Neural cell (in vitro differentiated cells): Measurements from ENCODE around the gene OTOA. TPM values are rescaled to one million over a fixed set of nuclear protein-coding genes. Genes with fewer than 3 reads are reported as not detected.
"Not testable (repeated sequence)": the region's sequence is repeated elsewhere in the genome, so short reads cannot be mapped to it uniquely, and the experiment has no call there.

Experiments used
- H2AFZ ChIP-seq: fragments of 200-600, 300-800 bp; sonication (generic), shearing (Covaris generic); 2 replicates; pipeline ENCODE4 v1.6.0; 2014; ENCODE audit warnings: low read depth, mild to moderate bottlenecking, antibody characterized with exemption, low read length, moderate library complexity
- H3F3A ChIP-seq: fragments of 200-600 bp; shearing (Covaris generic); 2 replicates; pipeline ENCODE4 v1.6.1; 2016; ENCODE audit warnings: mild to moderate bottlenecking, moderate library complexity, mixed read lengths, antibody characterized with exemption, low read length; ENCODE audit not compliant: insufficient read depth, poor library complexity, severe bottlenecking
- H3K27ac ChIP-seq: fragments of 200-600, 300-800 bp; sonication (generic), shearing (Covaris generic); 2 replicates; pipeline ENCODE4 v1.5.1; 2014; ENCODE audit warnings: mild to moderate bottlenecking, low read length, moderate library complexity
- H3K27me3 ChIP-seq: fragments of 300-800, 200-600 bp; sonication (generic), shearing (Covaris generic); 2 replicates; pipeline ENCODE4 v1.6.0; 2014; ENCODE audit warnings: mild to moderate bottlenecking, low read depth, low read length, moderate library complexity; ENCODE audit not compliant: insufficient read depth
- H3K36me3 ChIP-seq: fragments of 300-800, 200-600 bp; sonication (generic), shearing (Covaris generic); 2 replicates; pipeline ENCODE4 v1.5.1; 2014; ENCODE audit warnings: mild to moderate bottlenecking, antibody characterized with exemption, low read length, moderate library complexity; ENCODE audit not compliant: insufficient read depth
- H3K4me2 ChIP-seq: fragments of 300-800, 200-600 bp; sonication (generic), shearing (Covaris generic); 2 replicates; pipeline ENCODE4 v1.6.0; 2014; ENCODE audit warnings: mild to moderate bottlenecking, low read length
- H3K4me3 ChIP-seq: fragments of 300-800, 200-600 bp; sonication (generic), shearing (Covaris generic); 2 replicates; pipeline ENCODE4 v1.5.1; 2014; ENCODE audit warnings: mild to moderate bottlenecking, low read length, moderate library complexity
- H3K79me2 ChIP-seq: fragments of 200-600 bp; shearing (Covaris generic); replicated peaks from 2 replicates; pipeline ENCODE4 v1.6.0; 2014; ENCODE audit warnings: mild to moderate bottlenecking, low read length, moderate library complexity; ENCODE audit not compliant: insufficient read depth
- H3K9ac ChIP-seq: fragments of 300-800, 200-600 bp; sonication (generic), shearing (Covaris generic); 2 replicates; pipeline ENCODE4 v1.6.1; 2016; ENCODE audit warnings: mild to moderate bottlenecking, low read length, mixed read lengths
- H3K9me2 ChIP-seq: fragments of 200-600 bp; shearing (Covaris generic); 2 replicates; pipeline ENCODE4 v1.6.1; 2016; ENCODE audit warnings: mild to moderate bottlenecking, low read length, mixed read lengths; ENCODE audit not compliant: insufficient read depth
- H3K9me3 ChIP-seq: fragments of 200-600, 300-800 bp; sonication (generic), shearing (Covaris generic); 2 replicates; pipeline ENCODE4 v1.6.1; 2016; ENCODE audit warnings: mild to moderate bottlenecking, mixed run types, low read length, moderate library complexity, mixed read lengths
- H4K20me1 ChIP-seq: fragments of 200-600 bp; shearing (Covaris generic); 2 replicates; pipeline ENCODE4 v1.6.1; 2016; ENCODE audit warnings: mild to moderate bottlenecking, mixed run types; ENCODE audit not compliant: insufficient read depth
- CTCF ChIP-seq: fragments of 450-650 bp; IDR thresholded peaks from 2 replicates; pipeline ENCODE4 v1.5.1; 2014; ENCODE audit warnings: antibody characterized with exemption, mild to moderate bottlenecking, moderate library complexity; ENCODE audit not compliant: poor library complexity, severe bottlenecking
- EP300 ChIP-seq: fragments of 450-650 bp; conservative IDR thresholded peaks from 2 replicates; pipeline ENCODE4 v1.6.1; 2014; ENCODE audit warnings: antibody characterized with exemption, mild to moderate bottlenecking, moderate library complexity; ENCODE audit not compliant: poor library complexity, severe bottlenecking
- EZH2 ChIP-seq: fragments of 200-600, 300-800 bp; shearing (Covaris generic), sonication (generic); IDR thresholded peaks from 2 replicates; pipeline ENCODE4 v1.6.1; 2014; ENCODE audit warnings: antibody characterized with exemption, low read length, borderline replicate concordance, mild to moderate bottlenecking; ENCODE audit not compliant: insufficient read depth, poor library complexity, severe bottlenecking
- POLR2AphosphoS5 ChIP-seq: IDR thresholded peaks from 2 replicates; pipeline ENCODE4 v1.6.1; 2012
- RAD21 ChIP-seq: fragments of 450-650 bp; conservative IDR thresholded peaks from 2 replicates; pipeline ENCODE4 v1.6.1; 2014; ENCODE audit warnings: antibody characterized with exemption, mild to moderate bottlenecking, moderate library complexity
- REST ChIP-seq: IDR thresholded peaks from 2 replicates; pipeline ENCODE4 v1.6.1; 2012; ENCODE audit warnings: borderline replicate concordance
- SMC3 ChIP-seq: fragments of 450-650 bp; conservative IDR thresholded peaks from 2 replicates; pipeline ENCODE4 v1.6.1; 2014; ENCODE audit warnings: antibody characterized with exemption, mild to moderate bottlenecking, moderate library complexity; ENCODE audit not compliant: poor library complexity
- TAF1 ChIP-seq: IDR thresholded peaks from 2 replicates; pipeline ENCODE4 v1.6.1; 2012; ENCODE audit warnings: low read depth
- polyA plus RNA-seq: library from polyadenylated mRNA; depleted of rRNA; stranded (reverse); fragments of >200 nt; gene quantifications from 2 replicates; pipeline ENCODE4 v1.2.3, GENCODE V29; 2014

The OTOA gene
- polyA plus RNA-seq, 1 donor from 2014 or later = 0.12 TPM

GRCh38 chr16:21710938-21711337 lies 47.2 kb downstream of the OTOA start:
- TF ChIP-seq POLR2AphosphoS5 (no peak), TAF1 (no peak), EZH2 (no peak), CTCF (no peak), EP300 (no peak), SMC3 (no peak), REST (no peak), RAD21 (no peak)
- Histone ChIP-seq H3K36me3 (no peaks in the 10 kb centered on the region), H3K79me2 (no peaks in the 10 kb centered on the region), H3K27ac (no peak overlapping the region), H3K27me3 (no peaks in the 10 kb centered on the region), H3K9me2 (no peaks in the 10 kb centered on the region), H3K9ac (no peak overlapping the region), H3K4me3 (no peak overlapping the region), H3K9me3 (no peaks in the 10 kb centered on the region), H4K20me1 (no peaks in the 10 kb centered on the region), H2AFZ (no peak overlapping the region), H3F3A (no peaks in the 10 kb centered on the region), H3K4me2 (no peak overlapping the region)

- no peaks in the 10 kb centered on the region for H4K20me1 ChIP-seq
- no peaks in the 10 kb centered on the region for H3K79me2 ChIP-seq
- no peaks in the 10 kb centered on the region for H3K27me3 ChIP-seq
- no peaks in the 10 kb centered on the region for H3K36me3 ChIP-seq
- H3K9ac ChIP-seq = no peak overlapping the region
- no peaks in the 10 kb centered on the region for H3K9me2 ChIP-seq
- H3K4me3 ChIP-seq = no peak overlapping the region
- no peak overlapping the region for H3K4me2 ChIP-seq
- H2AFZ ChIP-seq = no peak overlapping the region
- TF ChIP-seq REST (no peak), CTCF (no peak), EZH2 (no peak), POLR2AphosphoS5 (no peak), EP300 (no peak)
- no peaks in the 10 kb centered on the region for H3F3A ChIP-seq
- H3K9me3 ChIP-seq = no peaks in the 10 kb centered on the region
- no peak overlapping the region for H3K27ac ChIP-seq
These were observed 50.0 kb downstream of the OTOA start for GRCh38 chr16:21713549-21714368.

GRCh38 chr16:21714369-21714618 lies 50.5 kb downstream of the OTOA start:
- not testable (repeated sequence) for H3K36me3 ChIP-seq, H3K4me3 ChIP-seq, H3K79me2 ChIP-seq, H3K9ac ChIP-seq, H3K4me2 ChIP-seq, H4K20me1 ChIP-seq, H2AFZ ChIP-seq, H3F3A ChIP-seq, H3K9me2 ChIP-seq, H3K9me3 ChIP-seq, H3K27me3 ChIP-seq, H3K27ac ChIP-seq
